ENCODE data around the gene BAHD1.

BAHD1 gene

DNA sequence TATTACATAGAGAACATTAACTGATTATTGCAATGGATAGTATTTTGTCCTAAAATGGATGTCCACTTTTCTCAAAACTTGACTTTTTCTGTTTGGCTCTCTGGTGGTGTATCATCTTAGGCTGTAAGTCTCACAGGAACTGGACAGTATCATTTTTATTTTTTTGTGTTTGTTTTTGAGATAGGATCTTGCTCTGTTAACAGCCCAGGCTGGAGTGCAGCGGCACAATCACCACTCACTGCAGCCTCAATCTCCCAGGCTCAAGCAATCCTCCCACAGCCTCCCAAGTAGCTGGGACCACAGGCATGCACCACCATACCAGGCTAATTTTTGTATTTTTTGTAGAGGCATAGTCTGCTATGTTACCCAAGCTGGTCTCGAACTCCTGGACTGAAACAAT is 43.2 kb downstream of the BAHD1 start:
- no peaks in the 10 kb centered on the region for H3K27me3 ChIP-seq (ENCODE audit: insufficient read depth, poor library complexity, severe bottlenecking)
- no peak overlapping the region for H3K27ac ChIP-seq (replicated peaks)
- H3K4me3 ChIP-seq (replicated peaks; ENCODE audit: insufficient read depth, low read length): no peak overlapping the region
- DNase-seq (ENCODE audit: low read depth in 1 of 2, low spot score in 1 of 2): no peak
- no peak for TF ChIP-seq REST (IDR thresholded peaks at IDR 0.05; ENCODE audit: insufficient replicate concordance, low read depth)
- TF ChIP-seq GABPA (IDR thresholded peaks at IDR 0.05; ENCODE audit: low read depth): no peak
- TF ChIP-seq POLR2AphosphoS5 (IDR thresholded peaks at IDR 0.05; ENCODE audit: low read depth): no peak
- no peak for TF ChIP-seq SPI1 (IDR thresholded peaks at IDR 0.05; ENCODE audit: borderline replicate concordance, low read depth)

- no peak for DNase-seq (ENCODE audit: low read depth in 1 of 2, low spot score in 1 of 2)
- Histone ChIP-seq H3K27me3 (ENCODE audit: insufficient read depth, poor library complexity, severe bottlenecking) (no peaks in the 10 kb centered on the region), H3K4me3 (replicated peaks; ENCODE audit: insufficient read depth, low read length) (no peak overlapping the region), H3K27ac (replicated peaks) (no peak overlapping the region)
- TF ChIP-seq CTCF (IDR thresholded peaks at IDR 0.05; ENCODE audit: insufficient read depth, low read length) (no peak), SPI1 (IDR thresholded peaks at IDR 0.05; ENCODE audit: borderline replicate concordance, low read depth) (no peak), REST (IDR thresholded peaks at IDR 0.05; ENCODE audit: insufficient replicate concordance, low read depth) (no peak), GABPA (IDR thresholded peaks at IDR 0.05; ENCODE audit: low read depth) (no peak), POLR2AphosphoS5 (IDR thresholded peaks at IDR 0.05; ENCODE audit: low read depth) (no peak)
Measured at GRCh38 chr15:40486066-40486770, 45.5 kb downstream of the BAHD1 start.

- TF ChIP-seq POLR2AphosphoS5 (IDR thresholded peaks at IDR 0.05; ENCODE audit: low read depth) (no peak), GABPA (IDR thresholded peaks at IDR 0.05; ENCODE audit: low read depth) (no peak), REST (IDR thresholded peaks at IDR 0.05; ENCODE audit: insufficient replicate concordance, low read depth) (no peak), CTCF (IDR thresholded peaks at IDR 0.05; ENCODE audit: insufficient read depth, low read length) (no peak)
- no peak for DNase-seq (ENCODE audit: low read depth in 1 of 2, low spot score in 1 of 2)
- H3K4me3 ChIP-seq (replicated peaks; ENCODE audit: insufficient read depth, low read length): no peak overlapping the region
- no peak overlapping the region for H3K27ac ChIP-seq (replicated peaks)
- no peaks in the 10 kb centered on the region for H3K27me3 ChIP-seq (ENCODE audit: insufficient read depth, poor library complexity, severe bottlenecking)
Measured at GRCh38 chr15:40487816-40488682, 47.3 kb downstream of the BAHD1 start.
